ENCODE results near the gene SMARCA2.

DNA sequence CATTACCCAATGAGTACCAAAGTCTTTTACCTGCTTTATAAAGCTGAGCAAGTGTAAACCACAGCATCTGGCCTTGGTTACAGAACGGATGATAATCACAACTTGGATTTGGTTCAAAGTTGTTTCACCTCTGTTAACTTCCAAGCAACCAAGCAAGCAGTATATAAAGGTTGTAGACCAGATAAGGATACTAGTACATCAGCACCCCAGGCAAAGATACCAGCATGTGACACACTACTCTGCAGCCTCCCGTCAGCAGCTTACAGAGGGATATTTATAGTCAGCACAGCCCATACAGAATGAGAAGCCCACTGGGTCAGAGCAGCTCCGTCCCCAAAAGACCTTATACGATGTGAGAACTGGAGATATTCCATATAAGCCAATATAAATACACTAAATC, 193.3 kb downstream of the SMARCA2 start:
- TF ChIP-seq CTCF (IDR thresholded peaks at IDR 0.05): no peak
- TF ChIP-seq POLR2AphosphoS5 (IDR thresholded peaks at IDR 0.05): no peak
